T-helper 1 cell (primary cell): ENCODE results near the gene TMEM255B.

Experiments
- DNase-seq, 5 donors: peaks; one replicate each; pipeline ENCODE4 v3.0.0-alpha.2; 2012 to 2020

The TMEM255B gene

DNA sequence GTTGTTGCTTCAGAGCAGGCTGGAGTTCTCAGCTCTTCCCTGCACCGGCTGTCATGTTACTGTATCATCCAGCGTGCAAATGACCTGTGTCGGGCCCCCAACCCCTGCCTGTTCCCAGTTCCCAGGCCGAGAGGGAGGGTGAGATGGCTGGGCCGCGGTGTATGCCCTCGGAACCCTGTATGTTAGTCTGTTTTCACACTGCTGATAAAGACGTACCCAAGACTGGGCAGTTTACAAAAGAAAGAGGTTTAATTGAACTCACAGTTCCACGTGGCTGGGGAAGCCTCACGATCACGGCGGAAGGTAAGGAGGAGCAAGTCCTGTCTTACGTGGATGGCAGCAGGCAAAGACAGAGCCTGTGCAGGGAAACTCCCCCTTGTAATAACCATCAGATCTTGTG, 10.9 kb downstream of the TMEM255B start:
- DNase-seq = no peak

DNA sequence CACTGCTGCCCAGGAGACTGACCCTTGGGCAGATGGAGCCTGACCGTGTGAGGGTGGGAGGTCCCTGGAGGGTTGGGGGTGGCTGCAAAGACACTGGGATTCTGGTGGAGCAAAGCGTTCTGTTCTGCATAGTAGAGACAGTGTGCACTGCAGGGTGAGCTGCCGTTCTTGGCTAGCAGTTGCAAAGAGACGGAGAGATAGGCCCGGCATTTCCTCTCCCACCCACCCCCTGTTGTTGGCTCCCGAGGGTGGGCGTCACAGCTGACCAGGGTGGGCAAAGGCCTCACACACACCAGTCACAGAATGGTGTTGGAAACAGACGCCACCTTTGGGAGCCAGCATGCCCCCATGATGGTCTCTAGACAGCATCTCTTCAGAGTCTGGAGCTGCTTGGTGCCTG, 11.4 kb downstream of the TMEM255B start:
- no peak for DNase-seq

DNA sequence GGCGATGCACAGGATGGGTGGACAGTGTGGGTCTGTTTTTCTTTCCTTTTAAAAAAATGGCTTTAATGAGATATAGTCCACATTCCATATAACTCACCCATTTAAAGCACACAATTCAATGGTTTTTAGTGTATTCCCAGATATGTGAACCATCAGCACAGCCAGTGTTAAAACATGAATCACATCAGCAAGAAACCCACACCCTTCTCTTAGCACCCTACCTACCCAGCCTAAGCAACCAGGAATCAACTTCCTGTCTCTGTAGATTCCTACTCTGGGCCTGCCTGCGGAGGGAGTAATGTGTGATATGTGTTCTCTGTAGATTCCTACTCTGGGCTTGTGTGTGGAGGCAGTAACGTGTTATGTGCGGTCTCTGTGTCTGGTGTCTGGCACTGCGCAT, 11.9 kb downstream of the TMEM255B start:
- no peak for DNase-seq

DNA sequence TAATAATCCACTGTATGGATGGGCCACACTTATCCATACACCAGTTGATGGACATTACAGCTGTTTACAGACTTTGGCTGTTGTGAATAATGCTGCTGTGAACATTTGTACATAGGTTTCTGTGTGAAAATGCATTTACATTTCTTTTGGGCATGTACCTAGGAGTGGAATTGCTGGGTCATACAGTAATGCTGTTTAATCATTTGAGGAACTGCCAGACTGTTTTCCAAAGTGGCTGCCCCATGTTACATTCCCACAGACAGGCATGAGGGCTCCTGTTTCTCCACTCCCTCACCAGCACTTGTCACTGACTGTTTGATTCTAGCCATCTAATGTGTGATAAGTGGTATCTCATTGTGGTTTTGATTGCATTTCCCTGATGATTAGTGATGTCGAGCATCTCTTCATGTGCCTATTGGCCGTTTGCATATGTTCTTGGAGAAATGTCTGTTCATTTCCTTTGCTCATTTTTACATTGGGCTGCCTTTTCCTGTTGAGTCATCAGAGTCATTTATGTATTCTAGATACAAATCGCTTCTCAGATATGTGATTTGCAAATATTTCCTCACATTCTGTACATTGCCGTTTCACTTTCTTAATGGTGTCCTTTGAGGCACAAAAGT, 12.8 kb downstream of the TMEM255B start:
- peak in 1 of 5 donors; percentile 69 for DNase-seq

DNA sequence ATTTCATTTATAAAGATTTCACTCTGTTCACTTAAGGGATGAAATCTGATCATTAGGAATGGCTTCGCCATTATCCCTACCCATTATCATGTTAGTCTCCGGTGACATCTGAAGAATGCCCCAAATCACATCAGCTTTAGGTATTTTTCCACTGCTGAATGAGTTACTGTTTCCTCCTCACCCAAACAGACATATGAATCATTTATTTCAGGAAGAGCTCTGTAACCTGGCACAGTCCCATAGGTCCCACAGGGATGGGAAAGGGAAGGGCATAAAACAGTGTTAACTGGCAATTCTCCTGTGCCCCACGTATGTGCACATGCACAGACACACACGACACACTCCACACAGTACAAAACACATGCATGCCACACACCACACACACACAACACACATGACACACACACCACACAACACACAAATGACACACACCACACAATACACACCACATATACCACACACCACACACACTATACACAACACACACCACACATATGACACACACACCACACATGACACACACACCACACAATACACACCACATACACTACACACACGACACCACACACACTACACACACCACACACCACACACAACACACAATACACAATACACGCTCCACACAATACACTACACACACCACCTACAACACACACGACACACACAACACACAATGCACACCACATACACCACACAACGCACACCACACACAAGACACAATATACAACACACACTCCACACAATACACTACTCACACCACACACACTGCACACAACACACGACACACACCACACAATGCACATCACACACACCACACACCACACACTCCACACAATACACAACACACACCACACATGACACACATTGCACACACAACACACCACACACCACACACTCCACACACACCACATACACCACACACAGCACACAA, 15.4 kb downstream of the TMEM255B start:
- DNase-seq = no peak

DNA sequence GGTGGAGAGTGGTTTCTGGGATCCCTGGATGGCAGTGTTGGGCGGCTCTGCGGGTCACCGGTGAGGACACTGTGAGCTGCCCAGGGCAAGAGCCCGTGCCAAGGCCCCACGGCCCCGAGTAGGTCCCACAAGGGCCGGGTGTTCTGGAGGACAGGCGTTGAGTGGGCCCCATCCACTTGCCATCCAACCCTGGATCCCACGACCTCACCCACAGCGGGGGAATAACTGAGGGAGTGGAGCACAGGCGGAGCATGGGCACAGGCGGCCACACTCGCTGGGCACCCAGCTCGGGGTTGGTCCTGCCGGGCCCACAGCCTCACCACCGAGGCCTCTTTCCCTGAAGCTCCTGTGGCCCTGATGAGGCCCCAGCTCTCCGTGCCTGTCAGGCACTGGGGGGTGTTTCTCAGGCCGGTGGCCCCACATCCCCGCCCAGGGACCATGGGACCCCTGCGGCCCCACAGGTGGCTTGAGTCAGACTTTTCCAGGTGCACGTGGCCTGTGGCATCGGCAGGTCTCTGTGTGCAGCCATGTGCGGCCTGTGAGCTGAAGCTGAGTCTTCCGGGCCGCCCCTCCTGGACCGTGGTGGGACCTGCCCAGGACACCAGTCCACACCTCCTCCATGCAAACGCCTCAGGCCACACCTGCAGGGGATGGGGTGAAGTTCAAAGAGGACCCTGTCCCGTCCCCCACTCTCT, 16.6 kb downstream of the TMEM255B start:
- no peak for DNase-seq

DNA sequence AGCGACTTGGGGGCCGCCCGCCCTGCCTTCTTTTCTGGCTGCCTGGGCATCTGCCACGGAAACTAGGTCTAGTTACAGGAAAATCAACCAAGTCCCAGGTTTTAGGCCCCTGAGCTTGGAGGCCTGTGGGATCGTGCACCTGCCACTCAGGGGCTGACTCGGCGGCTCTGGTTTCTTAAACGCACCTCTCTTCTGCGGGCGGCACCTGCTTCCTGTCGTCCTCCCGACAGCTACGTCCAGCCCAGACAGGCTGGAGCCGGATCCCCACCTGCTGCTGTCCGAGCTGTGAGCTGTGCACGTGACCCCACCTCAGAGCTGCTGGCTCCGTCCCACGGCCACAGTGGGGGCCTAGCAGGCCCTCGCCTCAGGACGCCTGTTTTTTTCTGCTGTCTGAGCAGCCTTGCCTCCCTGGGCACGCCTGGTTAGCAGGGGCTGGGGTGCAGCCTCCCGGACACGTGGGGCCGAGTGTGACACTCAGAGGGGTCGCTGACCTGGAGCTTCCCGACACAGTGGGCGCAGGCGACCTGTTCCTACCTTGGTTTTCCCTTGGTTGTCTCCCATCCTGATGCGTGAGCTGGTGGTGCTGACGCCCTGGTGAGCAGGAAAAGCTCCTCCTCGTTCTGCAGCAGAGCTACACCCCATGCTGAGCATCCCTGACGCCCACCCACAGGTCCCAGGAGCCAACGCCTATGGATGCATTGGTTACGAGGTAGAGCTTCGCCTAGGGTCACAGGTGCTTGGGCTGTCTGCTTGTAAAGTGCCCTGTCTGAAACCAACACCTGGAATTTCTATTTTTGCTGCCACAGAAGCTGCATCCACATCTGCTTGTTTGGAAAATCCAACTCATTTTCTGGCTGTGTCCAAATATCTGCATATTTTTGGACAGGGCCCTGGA, 17.5 kb downstream of the TMEM255B start:
- no peak for DNase-seq

DNA sequence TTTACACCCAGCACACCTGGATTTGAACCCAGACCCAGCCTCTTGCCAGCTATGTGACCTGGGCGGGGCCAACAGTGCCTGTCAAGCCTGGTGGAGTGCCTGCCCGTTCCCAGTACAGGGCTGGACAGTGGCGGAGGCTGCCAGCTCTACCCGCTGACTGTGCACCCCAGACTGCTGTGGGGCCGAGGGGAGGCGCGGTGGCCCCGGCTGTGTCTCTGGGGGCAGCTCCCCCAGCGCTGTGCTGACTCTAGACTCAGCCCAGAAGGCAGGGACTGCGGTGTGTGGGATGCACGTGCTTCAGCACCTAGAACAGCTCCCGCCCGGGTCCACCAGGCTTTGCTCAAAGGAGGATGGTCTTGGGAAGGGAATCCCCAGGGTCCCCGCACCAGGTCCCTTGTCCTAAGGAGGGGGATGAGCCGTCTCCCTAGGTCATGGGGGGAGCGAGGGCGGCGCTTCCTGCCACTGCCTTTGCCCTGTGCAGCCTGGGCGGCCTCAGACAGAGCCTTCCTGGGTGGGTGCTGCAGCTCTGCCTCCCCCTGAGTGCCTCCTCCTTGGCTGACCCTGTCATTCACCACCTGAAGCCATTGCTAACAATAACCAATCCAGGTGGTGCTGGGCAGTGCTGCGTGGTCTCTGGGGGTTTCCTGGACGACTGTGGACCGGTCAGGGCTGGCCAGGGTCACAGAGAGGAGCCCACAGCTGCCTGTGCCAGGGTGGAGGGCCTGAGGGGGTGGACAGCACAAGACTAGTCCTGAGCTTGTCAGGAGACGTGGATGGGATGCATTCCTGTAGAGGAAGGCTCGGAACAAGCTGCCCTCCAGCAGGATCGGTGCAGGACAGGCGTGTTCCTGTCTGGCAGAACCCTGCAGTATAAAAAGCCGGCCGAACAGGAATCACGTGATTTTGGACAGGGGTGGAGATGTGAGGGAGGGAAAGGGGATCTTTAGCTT, 18.6 kb downstream of the TMEM255B start:
- DNase-seq = no peak

DNA sequence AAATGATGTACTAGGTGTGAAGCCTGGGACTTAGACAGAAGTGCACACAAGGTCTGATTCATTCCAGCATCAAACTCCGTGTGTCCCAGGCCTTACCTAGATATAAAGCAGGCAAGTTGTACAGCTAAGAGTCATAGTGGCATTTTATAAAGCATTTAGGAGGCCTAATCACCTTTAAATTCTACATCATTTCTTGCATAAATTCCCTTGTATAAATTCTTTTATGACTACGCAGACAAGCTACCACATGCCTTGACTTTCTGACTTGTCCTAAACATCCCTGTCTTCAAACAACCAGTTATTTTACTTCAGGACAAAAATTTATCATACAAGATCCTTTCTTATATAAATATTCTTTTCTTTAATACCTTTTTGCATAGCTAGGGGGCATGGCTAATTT, 22.5 kb downstream of the TMEM255B start:
- no peak for DNase-seq

DNA sequence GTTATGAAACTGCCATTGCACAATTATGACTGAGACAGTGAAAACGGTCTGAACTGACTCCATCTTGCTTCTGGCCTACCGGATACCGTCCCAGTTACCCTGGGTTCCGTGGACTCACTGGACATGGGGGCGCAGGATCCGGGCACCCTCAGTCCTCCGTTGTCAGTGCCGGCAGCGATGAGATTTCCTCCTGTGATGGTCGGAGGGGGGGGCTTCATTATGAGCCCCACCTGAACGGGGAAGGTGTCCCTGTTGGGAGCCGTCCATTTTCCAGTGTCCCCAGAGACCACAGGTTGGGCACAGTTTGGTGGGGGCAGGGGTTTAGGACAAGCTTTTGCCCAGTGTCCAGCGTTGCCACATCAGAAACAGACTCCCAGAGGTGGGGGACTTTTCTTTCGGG, 23.4 kb downstream of the TMEM255B start:
- no peak for DNase-seq

DNA sequence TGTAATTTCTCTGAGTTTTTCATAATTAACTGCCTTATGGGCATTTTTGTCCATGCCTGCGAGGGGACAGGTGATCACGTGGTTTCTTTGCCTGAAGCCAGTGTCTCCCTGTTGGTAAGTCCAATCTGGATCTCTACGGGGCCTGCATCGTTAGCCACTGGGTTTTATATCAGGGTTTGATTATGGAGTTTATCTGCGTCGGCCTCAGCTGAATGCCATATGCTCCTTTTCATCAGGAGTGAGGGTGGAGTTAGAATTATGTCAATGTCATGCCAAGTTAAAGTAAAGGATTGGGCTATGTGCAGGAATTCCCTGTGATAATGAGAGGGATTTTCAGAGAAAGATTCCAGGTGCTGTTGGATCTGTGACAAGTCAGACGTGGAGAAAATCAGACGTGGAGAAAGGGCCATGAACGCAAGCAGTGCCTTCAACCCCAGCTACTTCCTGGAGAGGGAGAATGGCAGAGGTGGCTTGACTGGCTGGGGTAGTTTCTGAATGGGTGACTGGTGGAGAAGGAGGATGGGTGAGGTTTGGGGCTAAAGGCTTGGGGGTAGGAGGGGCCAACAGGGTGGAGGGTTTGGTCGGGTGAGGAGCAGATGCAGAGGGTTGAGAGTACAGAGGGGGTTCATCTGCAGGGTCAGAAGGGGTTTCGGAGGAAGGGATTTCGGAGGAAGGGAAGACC, 24.3 kb downstream of the TMEM255B start:
- DNase-seq = no peak

DNA sequence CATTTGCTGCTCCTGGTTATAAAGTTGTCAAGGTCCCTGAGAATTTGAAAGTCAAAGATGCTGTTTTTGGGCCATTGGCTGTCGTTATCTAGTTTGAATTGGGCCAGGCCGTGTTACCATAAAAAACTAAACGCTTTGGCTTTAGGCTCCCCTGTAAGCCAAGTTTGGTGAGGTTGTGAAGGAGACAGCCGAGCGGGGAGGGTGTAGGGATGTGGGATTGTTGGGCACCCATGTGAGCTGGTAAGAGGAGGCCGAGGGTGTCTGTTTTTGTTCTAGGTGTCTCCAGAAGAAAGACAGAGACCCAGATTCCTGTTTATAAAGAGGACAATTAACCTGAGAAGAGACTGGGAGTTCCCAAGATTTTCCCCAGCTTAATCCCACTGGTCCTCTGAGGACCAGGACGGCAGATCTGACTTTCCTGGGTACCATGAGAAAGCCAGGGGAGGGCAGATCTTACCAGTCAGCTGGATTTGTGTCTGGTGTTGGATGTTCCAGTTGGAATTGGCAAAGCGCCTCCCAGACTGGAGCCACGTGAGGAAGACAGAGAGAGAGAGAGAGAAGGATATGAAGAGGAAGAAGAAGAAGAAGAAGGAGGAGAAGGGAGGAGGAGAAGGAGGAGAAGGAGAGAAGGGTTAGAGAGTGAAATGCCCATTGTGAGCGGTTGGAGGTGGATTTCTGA, 25.1 kb downstream of the TMEM255B start:
- DNase-seq = no peak

DNA sequence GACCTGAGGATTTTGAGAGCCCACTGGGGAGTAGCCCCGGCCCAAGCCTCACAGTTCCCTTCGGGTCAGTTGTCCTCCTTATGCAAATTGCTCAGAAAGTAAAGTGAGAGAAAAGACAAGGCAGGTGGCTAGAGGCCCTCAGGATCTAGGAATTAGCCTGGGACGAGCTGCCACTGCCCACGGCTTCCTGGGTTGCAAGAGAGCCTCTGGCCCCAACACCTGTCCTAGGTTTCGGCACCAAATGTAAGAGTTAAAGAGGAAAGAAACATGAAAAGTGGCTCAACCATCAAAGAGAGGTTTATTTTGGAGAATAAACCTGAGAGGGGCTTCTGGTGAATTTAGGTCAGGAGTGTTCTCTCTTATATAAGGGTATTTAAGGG, 25.6 kb downstream of the TMEM255B start:
- DNase-seq = no peak

DNA sequence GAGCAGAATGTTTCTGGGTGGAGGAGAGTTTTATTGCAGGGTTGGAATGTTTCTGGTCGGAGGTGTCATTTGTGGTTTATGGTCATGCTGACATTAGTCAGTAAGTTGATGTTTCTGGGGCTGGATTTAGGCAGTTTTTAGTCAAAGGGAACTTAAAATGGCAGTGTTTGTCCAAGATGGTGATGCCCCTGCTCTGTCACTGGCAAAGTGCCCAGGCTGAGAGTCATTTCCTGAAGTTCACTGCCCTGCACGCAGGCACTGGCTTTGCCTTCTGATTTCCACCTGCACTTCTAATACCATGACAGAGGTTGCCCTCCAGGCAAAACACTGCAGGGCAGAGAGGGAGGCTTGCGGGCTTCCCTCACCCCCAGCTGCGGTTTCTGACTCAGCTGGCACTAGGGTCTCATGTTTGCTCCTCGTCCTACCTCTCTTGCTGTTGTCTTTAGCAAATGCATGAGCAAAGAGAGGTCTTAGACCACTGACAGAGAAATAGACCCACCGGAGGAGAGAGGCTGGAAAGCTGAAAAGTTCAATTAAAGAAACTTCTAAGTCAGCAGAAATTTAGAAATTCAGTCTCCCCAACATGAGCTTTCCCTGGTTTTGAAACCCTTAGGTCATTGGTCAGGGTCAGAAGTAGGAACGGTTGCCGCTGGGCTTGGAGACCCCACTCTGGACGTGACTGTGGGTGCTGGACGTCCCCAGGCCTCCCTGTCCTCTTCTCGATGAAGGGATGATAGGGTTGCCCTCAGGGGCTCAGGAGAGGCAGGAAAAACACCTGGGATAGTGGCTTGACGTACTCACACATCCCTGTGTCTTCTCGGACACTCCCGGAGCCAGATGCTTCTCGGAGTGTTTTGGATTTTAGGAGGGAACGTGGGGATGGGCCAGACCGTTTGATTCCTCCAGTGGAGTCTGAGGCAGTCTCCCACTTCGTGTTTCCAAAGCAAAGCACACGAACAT, 26.3 kb downstream of the TMEM255B start:
- DNase-seq = no peak

DNA sequence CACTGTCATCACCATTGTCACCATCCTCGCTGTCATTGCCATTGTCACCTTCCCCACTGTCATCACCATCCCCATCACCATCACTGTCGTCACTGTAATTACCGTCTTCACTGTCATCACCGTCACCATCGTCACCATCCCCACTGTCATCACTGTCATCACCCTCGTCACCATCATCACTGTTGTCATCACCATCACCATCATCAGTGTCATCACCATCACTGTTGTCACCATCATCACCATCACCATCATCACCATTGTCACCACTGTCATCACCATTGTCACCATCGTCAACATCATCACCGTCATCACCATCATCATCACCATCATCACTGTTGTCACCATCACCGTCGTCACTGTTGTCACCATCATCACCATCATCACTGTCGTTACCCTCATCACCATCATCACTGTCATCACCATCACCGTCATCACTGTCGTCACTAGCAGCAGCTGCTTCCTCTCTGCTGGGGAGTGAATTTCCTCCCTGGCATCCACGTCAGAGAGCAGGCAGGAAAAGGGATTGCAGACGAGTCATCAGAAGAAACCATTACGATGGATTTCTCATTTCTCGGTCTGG, 27.3 kb downstream of the TMEM255B start:
- no peak for DNase-seq

DNA sequence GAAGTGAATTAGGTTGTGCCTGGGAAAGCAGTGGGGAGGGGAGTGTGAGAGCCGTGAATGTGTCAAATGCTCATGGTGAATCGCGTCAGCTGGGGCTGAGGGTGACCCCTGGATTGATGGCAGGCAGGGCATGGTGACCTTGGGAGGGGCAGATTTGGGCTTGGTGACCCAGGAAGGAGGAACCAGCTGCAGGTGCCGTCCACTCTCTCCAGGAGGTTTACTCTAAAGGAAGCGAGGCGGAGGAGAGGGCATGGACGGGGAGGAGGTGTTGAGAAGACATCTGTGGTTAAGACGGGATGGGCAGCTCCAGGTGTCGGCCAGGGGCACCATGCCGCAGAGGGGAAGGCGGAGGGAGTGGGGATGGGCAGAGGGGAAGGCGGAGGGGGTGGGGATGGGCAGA, 28.7 kb downstream of the TMEM255B start:
- no peak for DNase-seq

DNA sequence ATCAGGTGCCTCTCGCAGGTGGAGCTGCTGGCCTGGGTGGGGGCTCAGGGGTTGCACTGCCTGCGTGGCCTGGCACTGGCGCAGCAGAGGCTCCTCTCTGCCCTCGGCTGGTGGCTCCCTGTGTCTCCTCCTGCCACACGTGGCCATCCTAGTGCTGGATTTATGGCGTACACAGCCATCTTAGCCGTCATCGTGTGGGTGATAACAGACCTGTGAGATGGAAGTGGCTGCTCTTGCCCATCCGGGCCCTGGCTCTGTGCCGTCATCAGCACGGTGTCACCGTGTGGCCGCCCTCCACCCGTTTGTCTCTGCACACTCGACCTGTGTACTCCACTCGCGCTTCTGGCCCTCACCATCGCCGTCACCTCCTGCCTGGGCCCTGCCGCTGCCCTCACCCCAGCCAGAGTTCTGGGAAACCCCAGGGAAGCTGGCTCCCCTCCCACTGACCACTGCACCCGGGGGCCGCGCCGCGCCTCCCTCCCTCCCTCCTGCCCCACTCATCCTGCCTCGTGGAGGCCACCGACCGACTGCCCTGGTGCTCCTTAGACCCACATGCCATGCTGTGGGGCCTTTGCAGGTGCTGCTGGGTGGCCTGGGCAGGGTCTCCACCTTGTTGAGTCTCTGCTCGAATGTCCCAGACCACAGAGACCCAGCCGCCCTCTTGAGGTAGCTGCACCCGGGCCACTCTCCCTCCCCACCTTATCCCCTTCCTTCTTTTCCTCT, 29.5 kb downstream of the TMEM255B start:
- DNase-seq = no peak

DNA sequence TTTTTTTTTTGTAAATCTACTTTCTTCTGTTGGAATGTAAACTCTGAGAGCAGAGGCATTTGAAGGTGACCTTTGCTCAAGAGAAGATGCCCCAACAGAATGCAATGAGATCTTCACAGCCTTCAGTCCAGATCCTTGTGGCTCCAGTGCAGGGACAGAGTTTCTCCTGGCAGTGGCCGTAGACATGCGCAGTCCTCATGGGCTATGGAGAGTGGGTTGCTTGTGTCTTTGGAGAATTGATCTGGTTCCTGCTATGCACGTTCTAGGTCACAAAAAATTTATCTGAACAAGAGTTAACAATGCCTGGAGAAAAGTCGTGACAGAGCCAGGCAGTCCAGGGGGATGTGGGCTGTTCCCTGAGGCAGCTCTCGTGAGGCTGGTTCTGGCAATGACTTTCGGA, 30.1 kb downstream of the TMEM255B start:
- DNase-seq = no peak
